H4 (cell line): Measurements from ENCODE around the gene ANKMY1. TPM values are rescaled to one million over a fixed set of nuclear protein-coding genes. Genes with fewer than 3 reads are reported as not detected.
"Not testable (repeated sequence)": the region's sequence is repeated elsewhere in the genome, so short reads cannot be mapped to it uniquely, and the experiment has no call there.

Source experiments
- DNase-seq: peaks from one replicate; pipeline ENCODE4 v3.0.0-alpha.2; 2015; ENCODE audit warnings: low spot score
- total RNA-seq: library from RNA; depleted of rRNA; stranded (reverse); fragments of >200 nt; shearing (Covaris generic); gene quantifications from 2 replicates; pipeline ENCODE4 v1.2.3, GENCODE V29; 2014

Gene ANKMY1
- total RNA-seq, 1 experiment from 2014 or later = 12.7 TPM

- no peak for DNase-seq
These were observed 2.1 kb downstream of the ANKMY1 start for GRCh38 chr2:240555541-240556250.

GRCh38 chr2:240554767-240555493 is 2.9 kb downstream of the ANKMY1 start:
- no peak for DNase-seq

- DNase-seq = no peak
These were observed 3.8 kb downstream of the ANKMY1 start for GRCh38 chr2:240553956-240554480.

GRCh38 chr2:240551811-240552210 is 6.0 kb downstream of the ANKMY1 start:
- DNase-seq = no peak

GRCh38 chr2:240551288-240551687 is 6.5 kb downstream of the ANKMY1 start:
- DNase-seq = no peak

- no peak for DNase-seq
These were observed 17.9 kb downstream of the ANKMY1 start for GRCh38 chr2:240539906-240540305.

- not testable (repeated sequence) for DNase-seq
These were observed 18.7 kb downstream of the ANKMY1 start for GRCh38 chr2:240539101-240539500.

- no peak for DNase-seq
These were observed 19.6 kb downstream of the ANKMY1 start for GRCh38 chr2:240538031-240538780.

- DNase-seq = peak; percentile 4
These were observed 25.6 kb downstream of the ANKMY1 start for GRCh38 chr2:240532031-240532775.

GRCh38 chr2:240531038-240531437 is 26.8 kb downstream of the ANKMY1 start:
- DNase-seq = no peak

GRCh38 chr2:240530181-240530580 is 27.6 kb downstream of the ANKMY1 start:
- no peak for DNase-seq

GRCh38 chr2:240529344-240529999 is 28.3 kb downstream of the ANKMY1 start:
- DNase-seq = no peak

- no peak for DNase-seq
These were observed 29.3 kb downstream of the ANKMY1 start for GRCh38 chr2:240528406-240529040.

GRCh38 chr2:240527153-240527750 is 30.5 kb downstream of the ANKMY1 start:
- DNase-seq = no peak

GRCh38 chr2:240526521-240526920 is 31.3 kb downstream of the ANKMY1 start:
- no peak for DNase-seq

- DNase-seq = no peak
These were observed 32.0 kb downstream of the ANKMY1 start for GRCh38 chr2:240525802-240526201.

GRCh38 chr2:240524963-240525718 is 32.6 kb downstream of the ANKMY1 start:
- no peak for DNase-seq

GRCh38 chr2:240523451-240524281 is 34.1 kb downstream of the ANKMY1 start:
- DNase-seq = peak; percentile 2
